Heart right ventricle (tissue), 16 donors: ENCODE results near the gene MEI4. TPM values are rescaled to one million over a fixed set of nuclear protein-coding genes. Genes with fewer than 3 reads are reported as not detected.
"Not testable (repeated sequence)": the region's sequence is repeated elsewhere in the genome, so short reads cannot be mapped to it uniquely, and the experiment has no call there.

ENCODE experiments used
- ATAC-seq, 8 donors: fragments of 200-7000 bp; cut with Tn5 transposase; one replicate each; pipeline ENCODE4 v1.9.1; 2020; ENCODE audit warnings: mild to moderate bottlenecking in 8 of 8, moderate library complexity in 8 of 8, moderate number of reproducible peaks in 1 of 8
- DNase-seq, 2 donors: peaks; one replicate each; pipeline ENCODE4 v3.0.0-alpha.2; 2020
- H3K27ac ChIP-seq, 10 donors: fragments of 200-600 bp; sonication (generic) in 2 of 10; one replicate each; pipeline versions ENCODE4 v1.5.0 to v1.8.0; 2020 to 2022; ENCODE audit warnings: mild to moderate bottlenecking in 3 of 10
- H3K27me3 ChIP-seq, 7 donors: fragments of 200-600 bp; one replicate each; pipeline ENCODE4 v1.8.0; 2021 to 2022; ENCODE audit warnings: mild to moderate bottlenecking in 2 of 7
- H3K36me3 ChIP-seq, 9 donors: fragments of 200-600 bp; sonication (generic) in 1 of 9; one replicate each; pipeline versions ENCODE4 v1.5.0 to v1.8.0; 2020 to 2022; ENCODE audit warnings: mild to moderate bottlenecking in 2 of 9
- H3K4me1 ChIP-seq, 9 donors: fragments of 200-600 bp; sonication (generic) in 1 of 9; one replicate each; pipeline versions ENCODE4 v1.5.0 to v1.8.0; 2020 to 2022; ENCODE audit warnings: mild to moderate bottlenecking in 4 of 9
- H3K4me3 ChIP-seq, 10 donors: fragments of 200-600 bp; sonication (generic) in 2 of 10; one replicate each; pipeline versions ENCODE4 v1.5.0 to v1.8.0; 2020 to 2022; ENCODE audit warnings: mild to moderate bottlenecking in 7 of 10, moderate library complexity in 2 of 10
- H3K9me3 ChIP-seq, 11 donors: fragments of 200-600 bp in 10 of 11; sonication (generic) in 2 of 11; one replicate each; pipeline versions ENCODE4 v1.5.0 to v1.8.0; 2013 to 2022; ENCODE audit warnings: mild to moderate bottlenecking in 2 of 11, control low read depth in 1 of 11, moderate library complexity in 1 of 11
- CTCF ChIP-seq, 9 donors: fragments of 200-600 bp; sonication (generic) in 2 of 9; IDR thresholded peaks; one replicate each; pipeline versions ENCODE4 v1.5.0 to v1.8.0; 2021 to 2022; ENCODE audit warnings: antibody characterized with exemption in 9 of 9, mild to moderate bottlenecking in 5 of 9, moderate library complexity in 1 of 9
- WGBS, 2 donors: extraction: QIAGEN DNeasy Blood & Tissue Kit; methylation state at CpG; one replicate each; pipeline ENCODE4 v1.1.7; 2013; ENCODE audit warnings: inconsistent platforms in 1 of 2; 5-methylcytosine and 5-hydroxymethylcytosine counted together
- intact Hi-C, 10 donors: fragments of 100-400 bp; cut with DNase I; formaldehyde crosslinking; loops; one replicate each; pipeline versions ENCODE4 v1.11.1 to v1.14.2; 2022
- polyA plus RNA-seq, 2 donors: library from polyadenylated mRNA; stranded (reverse); fragments of 200-250 nt; gene quantifications; one replicate each; pipeline ENCODE4 v1.2.3, GENCODE V29; 2013
- total RNA-seq, 10 donors: library from RNA; stranded (reverse); fragmentation: NEBNext Ultra II Directional in 3 of 10; extraction: Animal tissue kit (Norgen Biotek cat#: 25700) in 3 of 10; gene quantifications; one replicate each; pipeline versions ENCODE4 v1.2.1 to v1.2.4, GENCODE V29; 2021 to 2023
- donor health status: Arrhythmogenic right ventricular cardiomyopathy.
- donor health status: ischemic (EF 13 %, LVEDD 7.1; RV severe dilation, severe dysfunction).
- donor health status: healthy with polysubstance abuse.
- donor health status: DM: no; HTN: yes; CAD: no.
- donor health status: DM: no; HTN: no; CAD: no.
- donor health status: ischemic (EF 25% LVEDD 6.9; RV normal size, moderate dysfunction).
- donor health status: ischemic (EF 25% LVEDD 5.7; RV mildly dilated, moderate dysfunction).
- donor health status: healthy.
- donor health status: DM: yes; HTN: yes; CAD: no.
- donor health status: Ischemic cardiomyopathy.
- donor health status: ischemic (EF 35%, LVEDD 5.7; RV mildly dilated, moderate dysfunction).
- donor health status: nonischemic (EF 11% LVEDD 7.7; RV severe dilation, severe dysfunction).
- donor health status: DM: yes; HTN: yes; CAD: no.
- donor health status: PGD.
- donor health status: ischemic (EF 29% LVEDD 5.4; RV normal size, mild dysfunction).
- donor health status: nonischemic (EF 23%, LVEDD 6.1; RV moderate dilation, normal function).

The MEI4 gene
- total and polyA plus RNA-seq, 12 donors: under 0.01 to 1.1 (median 0.49) TPM; not detected in 1

- 80 to 85% methylated on average over 2 of the region's 2 CpGs for WGBS, 2 donors
- TF ChIP-seq CTCF (IDR thresholded peaks at IDR 0.05): no peak
- H3K27ac ChIP-seq: no peak overlapping the region
- no peaks in the 10 kb centered on the region for H3K4me1 ChIP-seq
- no peak for DNase-seq
- H3K27me3 ChIP-seq: no peaks in the 10 kb centered on the region
- no peak overlapping the region for H3K4me3 ChIP-seq
- ATAC-seq: no peak
- H3K9me3 ChIP-seq: no peaks in the 10 kb centered on the region
- H3K36me3 ChIP-seq: no peaks in the 10 kb centered on the region
- intact Hi-C loops: no loop called here
Measured at GRCh38 chr6:77674211-77674610, 21.4 kb downstream of the MEI4 start.

DNA sequence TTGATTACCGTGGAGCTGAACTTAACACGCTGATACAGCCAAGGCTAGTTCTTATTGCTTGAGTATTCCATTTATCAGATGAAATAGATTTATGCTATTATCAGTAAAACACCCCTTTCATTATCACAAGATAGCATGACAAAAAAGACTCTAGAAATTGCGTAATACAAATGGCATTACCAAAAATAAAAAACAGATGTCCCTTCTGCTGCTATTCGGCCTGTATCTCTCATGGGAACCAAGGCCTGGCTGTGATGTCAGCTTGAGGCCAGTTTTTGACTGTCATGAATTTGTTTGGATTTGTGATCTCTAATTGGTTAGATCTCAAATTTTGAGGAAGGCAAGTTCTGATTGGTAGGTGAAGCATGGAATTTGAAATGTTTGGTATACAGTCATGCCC, 25.2 kb downstream of the MEI4 start:
- intact Hi-C loops: no loop called here
- H3K9me3 ChIP-seq: no peaks in the 10 kb centered on the region
- no peaks in the 10 kb centered on the region for H3K4me1 ChIP-seq
- WGBS, 2 donors: 50 to 71% methylated on average over 4 of the region's 4 CpGs
- TF ChIP-seq CTCF (IDR thresholded peaks at IDR 0.05): no peak
- no peaks in the 10 kb centered on the region for H3K36me3 ChIP-seq
- no peak for DNase-seq
- no peaks in the 10 kb centered on the region for H3K27me3 ChIP-seq
- no peak overlapping the region for H3K4me3 ChIP-seq
- ATAC-seq: no peak
- H3K27ac ChIP-seq: no peak overlapping the region

GRCh38 chr6:77683515-77683914, 30.7 kb downstream of the MEI4 start:
- WGBS, 2 donors: 83 to 85% methylated on average over 1 of the region's 1 CpG
- Histone ChIP-seq H3K36me3 (no peaks in the 10 kb centered on the region), H3K9me3 (no peaks in the 10 kb centered on the region), H3K4me1 (no peaks in the 10 kb centered on the region), H3K4me3 (no peak overlapping the region), H3K27me3 (no peaks in the 10 kb centered on the region), H3K27ac (no peak overlapping the region)
- intact Hi-C loops: no loop called here
- no peak for TF ChIP-seq CTCF (IDR thresholded peaks at IDR 0.05)
- ATAC-seq (no peak), DNase-seq (no peak)

DNA sequence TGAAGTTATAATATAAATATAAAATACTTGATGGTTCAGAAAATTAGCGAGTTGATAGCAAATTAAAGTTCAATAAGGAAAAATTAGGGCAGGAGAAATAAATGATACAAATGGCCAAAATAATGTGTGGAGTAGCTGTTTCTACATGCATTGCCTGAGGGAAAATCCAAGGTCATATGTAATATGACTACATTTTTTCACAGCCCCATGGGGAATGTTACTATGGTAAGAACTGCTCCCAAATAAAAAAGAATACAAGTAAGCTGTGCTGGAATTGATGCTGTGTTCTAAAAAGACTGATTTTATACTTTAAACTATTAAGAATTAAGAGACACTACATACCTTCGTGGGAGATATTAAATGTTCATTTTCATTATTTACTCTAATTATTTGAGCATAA, 34.1 kb downstream of the MEI4 start:
- Histone ChIP-seq H3K36me3 (no peaks in the 10 kb centered on the region), H3K27ac (no peak overlapping the region), H3K9me3 (no peaks in the 10 kb centered on the region), H3K27me3 (no peaks in the 10 kb centered on the region), H3K4me3 (no peak overlapping the region), H3K4me1 (no peaks in the 10 kb centered on the region)
- no peak for ATAC-seq
- 66 to 77% methylated on average over 2 of the region's 2 CpGs for WGBS, 2 donors
- no peak for TF ChIP-seq CTCF (IDR thresholded peaks at IDR 0.05)
- no peak for DNase-seq
- intact Hi-C loops: no loop called here

- H3K27me3 ChIP-seq: no peaks in the 10 kb centered on the region
- intact Hi-C loops: no loop called here
- no peaks in the 10 kb centered on the region for H3K4me1 ChIP-seq
- WGBS, 2 donors: 75 to 82% methylated on average over 1 of the region's 1 CpG
- no peak overlapping the region for H3K27ac ChIP-seq
- no peak overlapping the region for H3K4me3 ChIP-seq
- no peaks in the 10 kb centered on the region for H3K9me3 ChIP-seq
- TF ChIP-seq CTCF (IDR thresholded peaks at IDR 0.05): no peak
- ATAC-seq: no peak
- H3K36me3 ChIP-seq: no peaks in the 10 kb centered on the region
- no peak for DNase-seq
Measured at GRCh38 chr6:77688649-77689048, 35.8 kb downstream of the MEI4 start.

DNA sequence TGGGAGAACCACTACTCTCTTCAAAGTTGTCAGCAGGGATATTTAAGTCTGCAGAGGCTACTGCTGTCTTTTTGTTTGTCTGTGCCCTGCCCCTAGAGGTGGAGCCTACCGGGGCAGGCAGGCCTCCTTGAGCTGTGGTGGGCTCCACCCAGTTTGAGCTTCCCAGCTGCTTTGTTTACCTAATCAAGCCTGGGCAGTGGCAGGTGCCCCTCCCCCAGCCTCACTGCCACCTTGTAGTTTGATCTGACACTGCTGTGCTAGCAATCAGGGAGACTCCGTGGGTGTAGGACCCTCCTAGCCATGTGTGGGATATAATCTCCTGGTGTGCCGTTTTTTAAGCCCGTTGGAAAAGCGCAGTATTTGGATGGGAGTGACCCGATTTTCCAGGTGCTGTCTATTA, 47.3 kb downstream of the MEI4 start:
- H3K4me1 ChIP-seq, H3K27me3 ChIP-seq, intact Hi-C loops, ATAC-seq, DNase-seq, H3K4me3 ChIP-seq, H3K36me3 ChIP-seq, H3K27ac ChIP-seq: not testable (repeated sequence)
- WGBS, 2 donors: 89 to 90% methylated on average over 6 of the region's 6 CpGs
- peaks cover 0 to 12% (median 0%) of the 10 kb centered on the region in 11 donors for H3K9me3 ChIP-seq
